Tibial nerve (tissue), 4 donors: Measurements from ENCODE around the gene RNF111. TPM values are rescaled to one million over a fixed set of nuclear protein-coding genes. Genes with fewer than 3 reads are reported as not detected.

Source experiments
- DNase-seq, 2 donors: peaks; one replicate each; pipeline ENCODE4 v3.0.0-alpha.2; 2019; ENCODE audit warnings: low spot score in 2 of 2
- H3K27ac ChIP-seq, 4 donors: fragments of 200-600 bp; sonication (generic) in 3 of 4; one replicate each; pipeline ENCODE4 v1.5.1; 2017 to 2019; ENCODE audit warnings: mild to moderate bottlenecking in 1 of 4
- H3K27me3 ChIP-seq, 2 donors: fragments of 200-600 bp; sonication (generic) in 1 of 2; one replicate each; pipeline versions ENCODE4 v1.5.1 to v1.6.0; 2017 to 2019
- H3K36me3 ChIP-seq, 3 donors: fragments of 200-600 bp; sonication (generic); one replicate each; pipeline ENCODE4 v1.5.1; 2018 to 2019
- H3K4me1 ChIP-seq, 4 donors: fragments of 200-600 bp; sonication (generic) in 3 of 4; one replicate each; pipeline ENCODE4 v1.5.1; 2017 to 2019
- H3K4me3 ChIP-seq, 4 donors: fragments of 200-600 bp; sonication (generic) in 3 of 4; one replicate each; pipeline ENCODE4 v1.5.1; 2017 to 2019; ENCODE audit warnings: mild to moderate bottlenecking in 1 of 4, moderate library complexity in 1 of 4
- H3K9me3 ChIP-seq, 4 donors: fragments of 200-600 bp; sonication (generic) in 3 of 4; one replicate each; pipeline ENCODE4 v1.5.1; 2017 to 2019
- CTCF ChIP-seq, 5 experiments: fragments of 200-600 bp in 3 of 5; fragments of 450-650 bp in 2 of 5; sonication (generic) in 3 of 5; IDR thresholded peaks; one replicate each; pipeline ENCODE4 v1.5.1; 2016 to 2019; ENCODE audit warnings: antibody characterized with exemption in 5 of 5, mild to moderate bottlenecking in 3 of 5, moderate library complexity in 2 of 5
- EP300 ChIP-seq, 2 donors: sonication (generic); formaldehyde crosslinking; IDR thresholded peaks; one replicate each; pipeline ENCODE4 v1.6.1; 2017; ENCODE audit warnings: antibody characterized with exemption in 2 of 2, mild to moderate bottlenecking in 1 of 2
- POLR2A ChIP-seq, 2 donors: fragments of 450-650 bp; IDR thresholded peaks; one replicate each; pipeline ENCODE4 v1.6.1; 2017; ENCODE audit warnings: antibody characterized with exemption in 2 of 2, mild to moderate bottlenecking in 2 of 2, moderate library complexity in 2 of 2
- WGBS, 2 donors: methylation state at CpG; one replicate each; pipeline ENCODE4 v1.1.5; 2018; 5-methylcytosine and 5-hydroxymethylcytosine counted together
- total RNA-seq, 4 donors: library from RNA; depleted of rRNA; stranded (reverse); fragments of >200 nt; gene quantifications; one replicate each; pipeline ENCODE4 v1.1.0, GENCODE V29; 2016

Gene RNF111
- total RNA-seq, 4 donors from 2014 or later, result 18.8 to 30.3 (median 20.6) TPM

GRCh38 chr15:59005579-59005978 lies 18.1 kb downstream of the RNF111 start:
- Histone ChIP-seq H3K36me3 (peaks cover 0 to 15% (median 0%) of the 10 kb centered on the region in 3 donors), H3K27ac (no peak overlapping the region), H3K4me3 (no peak overlapping the region), H3K4me1 (peaks cover 0 to 14% (median 0%) of the 10 kb centered on the region in 4 donors), H3K9me3 (no peaks in the 10 kb centered on the region), H3K27me3 (no peaks in the 10 kb centered on the region)
- WGBS, 2 donors, result 63 to 77% methylated on average over 5 of the region's 5 CpGs
- DNase-seq, result no peak
- no peak for TF ChIP-seq EP300 (IDR thresholded peaks at IDR 0.05)
- no peak for TF ChIP-seq POLR2A (IDR thresholded peaks at IDR 0.05)
- TF ChIP-seq CTCF (IDR thresholded peaks at IDR 0.05), result no peak

- H3K27me3 ChIP-seq, result no peaks in the 10 kb centered on the region
- no peaks in the 10 kb centered on the region for H3K9me3 ChIP-seq
- 93 to 96% methylated on average over 6 of the region's 6 CpGs for WGBS, 2 donors
- TF ChIP-seq CTCF (IDR thresholded peaks at IDR 0.05), result no peak
- no peak for DNase-seq
- H3K27ac ChIP-seq, result no peak overlapping the region
- no peak overlapping the region for H3K4me3 ChIP-seq
- peaks cover 0 to 20% (median 0%) of the 10 kb centered on the region in 4 donors for H3K4me1 ChIP-seq
- H3K36me3 ChIP-seq, result peaks cover 0 to 14% (median 0%) of the 10 kb centered on the region in 3 donors
Observed at GRCh38 chr15:59008086-59008485, 20.6 kb downstream of the RNF111 start.

- 70 to 74% methylated on average over 3 of the region's 3 CpGs for whole genome bisulfite sequencing, 2 donors
Observed at GRCh38 chr15:59011262-59011952, 23.9 kb downstream of the RNF111 start.

GRCh38 chr15:59013246-59013873 lies 25.9 kb downstream of the RNF111 start:
- no peak overlapping the region for H3K4me3 ChIP-seq
- no peaks in the 10 kb centered on the region for H3K9me3 ChIP-seq
- no peak for DNase-seq
- WGBS, 2 donors, result 75 to 80% methylated on average over 3 of the region's 3 CpGs
- peaks cover 0 to 11% (median 0%) of the 10 kb centered on the region in 3 donors for H3K36me3 ChIP-seq
- no peak overlapping the region for H3K27ac ChIP-seq
- H3K4me1 ChIP-seq, result peaks cover 0 to 35% (median 0%) of the 10 kb centered on the region in 4 donors
- H3K27me3 ChIP-seq, result no peaks in the 10 kb centered on the region
- no peak for TF ChIP-seq CTCF (IDR thresholded peaks at IDR 0.05)

More at GRCh38 chr15:59011262-59011952, 23.9 kb downstream of the RNF111 start:
- Histone ChIP-seq H3K4me3 (no peak overlapping the region), H3K9me3 (no peaks in the 10 kb centered on the region), H3K27me3 (no peaks in the 10 kb centered on the region), H3K27ac (no peak overlapping the region), H3K4me1 (peaks cover 0 to 28% (median 0%) of the 10 kb centered on the region in 4 donors), H3K36me3 (peaks cover 0 to 14% (median 0%) of the 10 kb centered on the region in 3 donors)
- no peak for DNase-seq
- TF ChIP-seq CTCF (IDR thresholded peaks at IDR 0.05) (no peak), POLR2A (IDR thresholded peaks at IDR 0.05) (no peak), EP300 (IDR thresholded peaks at IDR 0.05) (no peak)

GRCh38 chr15:59014068-59014467 lies 26.6 kb downstream of the RNF111 start:
- TF ChIP-seq EP300 (IDR thresholded peaks at IDR 0.05) (no peak), POLR2A (IDR thresholded peaks at IDR 0.05) (no peak), CTCF (IDR thresholded peaks at IDR 0.05) (no peak)

More at GRCh38 chr15:59014068-59014467, 26.6 kb downstream of the RNF111 start:
- H3K4me1 ChIP-seq, result peaks cover 0 to 35% (median 0%) of the 10 kb centered on the region in 4 donors
- no peak overlapping the region for H3K4me3 ChIP-seq
- H3K36me3 ChIP-seq, result peaks cover 0 to 10% (median 0%) of the 10 kb centered on the region in 3 donors
- no peaks in the 10 kb centered on the region for H3K27me3 ChIP-seq
- H3K27ac ChIP-seq, result no peak overlapping the region
- H3K9me3 ChIP-seq, result no peaks in the 10 kb centered on the region
- 87 to 95% methylated on average over 1 of the region's 1 CpG for WGBS, 2 donors
- DNase-seq, result no peak
